PC-3 (cell line): Measurements from ENCODE around the gene PLEKHM3. TPM values are rescaled to one million over a fixed set of nuclear protein-coding genes. Genes with fewer than 3 reads are reported as not detected.

Source experiments
- ATAC-seq: fragments of 200-7000 bp; cut with Tn5 transposase; 2 replicates; pipeline ENCODE4 v1.9.1; 2020; ENCODE audit warnings: mild to moderate bottlenecking, moderate library complexity
- BruUV-seq: library from RNA; stranded (reverse); fragments of 400-500 nt; replicated peaks from 2 replicates; lab custom pipeline; 2021; lab: Mats Ljungman, UMichigan
- CTCF ChIA-PET: fragments of 300-600 bp; sonication (Branson Sonifier 250); formaldehyde crosslinking; loops from one replicate; lab custom pipeline; 2022; ENCODE audit warnings: antibody characterized with exemption; lab: Charles Lee
- POLR2A ChIA-PET: fragments of 300-600 bp; sonication (Branson Sonifier 250); formaldehyde crosslinking; loops from one replicate; lab custom pipeline; 2022; ENCODE audit warnings: antibody characterized with exemption; ENCODE audit not compliant: unreplicated experiment; lab: Charles Lee
- DNase-seq: peaks from one replicate; pipeline ENCODE4 v3.0.0-alpha.2; 2015
- H2AFZ ChIP-seq: fragments of 300-600 bp; sonication (generic); 2 replicates; pipeline ENCODE4 v1.6.0; 2016; ENCODE audit warnings: antibody characterized with exemption, low read length
- H3F3A ChIP-seq: fragments of 300-600 bp; sonication (generic); one replicate; pipeline ENCODE4 v1.6.0; 2017; ENCODE audit warnings: antibody characterized with exemption, low read length, control low read depth, mild to moderate bottlenecking; ENCODE audit not compliant: unreplicated experiment
- H3K27ac ChIP-seq: fragments of 300-600 bp; sonication (generic); 2 replicates; pipeline ENCODE4 v1.5.1; 2016; ENCODE audit warnings: mild to moderate bottlenecking, low read length
- H3K27me3 ChIP-seq: fragments of 300-600 bp; sonication (generic); 2 replicates; pipeline ENCODE4 v1.6.1; 2016; ENCODE audit warnings: low read length, mixed read lengths
- H3K36me3 ChIP-seq: fragments of 300-600 bp; sonication (generic); 2 replicates; pipeline ENCODE4 v1.6.1; 2016; ENCODE audit warnings: low read depth, mixed run types, low read length, mixed read lengths
- H3K4me1 ChIP-seq: fragments of 300-600 bp; sonication (generic); 2 replicates; pipeline ENCODE4 v1.5.1; 2016; ENCODE audit warnings: low read length; ENCODE audit not compliant: insufficient read depth
- H3K4me2 ChIP-seq: fragments of 300-600 bp; sonication (generic); 2 replicates; pipeline ENCODE4 v1.6.0; 2016; ENCODE audit warnings: low read length
- H3K4me3 ChIP-seq: fragments of 300-600 bp; sonication (generic); 2 replicates; pipeline ENCODE4 v1.5.1; 2016; ENCODE audit warnings: mild to moderate bottlenecking, low read length, mixed read lengths
- H3K79me2 ChIP-seq: fragments of 300-600 bp; sonication (generic); 2 replicates; pipeline ENCODE4 v1.6.1; 2017; ENCODE audit warnings: low read length, mixed read lengths
- H3K9ac ChIP-seq: fragments of 300-600 bp; sonication (generic); 2 replicates; pipeline ENCODE4 v1.6.0; 2016; ENCODE audit warnings: mild to moderate bottlenecking, low read length
- H3K9me2 ChIP-seq: fragments of 300-600 bp; sonication (generic); replicated peaks from 2 replicates; pipeline ENCODE4 v1.6.1; 2016; ENCODE audit warnings: mixed run types, low read length, mixed read lengths
- H3K9me3 ChIP-seq: fragments of 300-600 bp; sonication (generic); 2 replicates; pipeline ENCODE4 v1.6.1; 2016; ENCODE audit warnings: low read length, mixed read lengths
- H4K20me1 ChIP-seq: fragments of 300-600 bp; sonication (generic); 2 replicates; pipeline ENCODE4 v1.6.1; 2016; ENCODE audit warnings: low read length, mixed read lengths
- CTCF ChIP-seq: fragments of 300-600 bp; sonication (generic); conservative IDR thresholded peaks from 2 replicates; pipeline ENCODE4 v1.5.1; 2017; ENCODE audit warnings: antibody characterized with exemption, low read depth, mild to moderate bottlenecking, low read length
- EZH2 ChIP-seq: fragments of 300-600 bp; sonication (generic); IDR thresholded peaks from one replicate; pipeline ENCODE4 v1.6.1; 2017; ENCODE audit warnings: antibody characterized with exemption, mild to moderate bottlenecking, low read length; ENCODE audit not compliant: unreplicated experiment
- EZH2phosphoT487 ChIP-seq: fragments of 300-600 bp; sonication (generic); IDR thresholded peaks from 2 replicates; pipeline ENCODE4 v1.6.1; 2018; ENCODE audit warnings: mild to moderate bottlenecking, antibody characterized with exemption, low read length, borderline replicate concordance
- intact Hi-C: fragments of 100-400 bp; cut with micrococcal nuclease; formaldehyde crosslinking; loops from 2 replicates; pipeline ENCODE4 v1.9.0; 2023
- total RNA-seq: library from RNA; depleted of rRNA; stranded (reverse); fragments of >200 nt; gene quantifications from 2 replicates; pipeline ENCODE4 v1.2.3, GENCODE V29; 2014

PLEKHM3 gene
- total RNA-seq, 1 experiment from 2014 or later, result 5.9 TPM

GRCh38 chr2:207934720-207935119 is 90.6 kb downstream of the PLEKHM3 start:
- Histone ChIP-seq H3K27me3 (no peaks in the 10 kb centered on the region), H2AFZ (no peak overlapping the region), H3K4me1 (peaks cover 19% of the 10 kb centered on the region), H3K9me3 (no peaks in the 10 kb centered on the region), H3K9me2 (no peaks in the 10 kb centered on the region), H3K9ac (no peak overlapping the region), H4K20me1 (no peaks in the 10 kb centered on the region), H3K4me2 (no peak overlapping the region), H3K36me3 (no peaks in the 10 kb centered on the region), H3K4me3 (no peak overlapping the region), H3F3A (no peaks in the 10 kb centered on the region), H3K79me2 (no peaks in the 10 kb centered on the region), H3K27ac (no peak overlapping the region)
- DNase-seq (no peak), ATAC-seq (no peak)
- ChIA-PET CTCF (no interaction called here), POLR2A (no interaction called here)
- BruUV-seq, result no TSS peak
- intact Hi-C loops, result no loop called here
- TF ChIP-seq EZH2phosphoT487, result no peak
- TF ChIP-seq EZH2, result no peak
- TF ChIP-seq CTCF, result no peak

GRCh38 chr2:207933396-207934065 is 91.8 kb downstream of the PLEKHM3 start:
- ChIA-PET CTCF (interaction anchor here (0.6 kb wide), 1 partner anchor 685 kb away, joined by 3 read pairs; no protein-coding TSS in a partner anchor), POLR2A (no interaction called here)
- intact Hi-C loops, result no loop called here
- Histone ChIP-seq H3K4me2 (no peak overlapping the region), H3K79me2 (no peaks in the 10 kb centered on the region), H3K9ac (no peak overlapping the region), H3K4me3 (no peak overlapping the region), H3K9me3 (no peaks in the 10 kb centered on the region), H4K20me1 (no peaks in the 10 kb centered on the region), H3K27ac (no peak overlapping the region), H3K9me2 (no peaks in the 10 kb centered on the region), H3F3A (no peaks in the 10 kb centered on the region), H2AFZ (no peak overlapping the region), H3K36me3 (no peaks in the 10 kb centered on the region), H3K4me1 (peaks cover 8% of the 10 kb centered on the region), H3K27me3 (no peaks in the 10 kb centered on the region)
- TF ChIP-seq EZH2phosphoT487, result no peak
- no peak for TF ChIP-seq CTCF
- no peak for TF ChIP-seq EZH2
- ATAC-seq (no peak), DNase-seq (no peak)
- no TSS peak for BruUV-seq

GRCh38 chr2:207932106-207932505 is 93.2 kb downstream of the PLEKHM3 start:
- Histone ChIP-seq H3K4me1 (peaks cover 8% of the 10 kb centered on the region), H3K27me3 (no peaks in the 10 kb centered on the region), H3K4me3 (no peak overlapping the region), H3K79me2 (no peaks in the 10 kb centered on the region), H3K9me2 (no peaks in the 10 kb centered on the region), H2AFZ (no peak overlapping the region), H3K27ac (no peak overlapping the region), H3K9ac (no peak overlapping the region), H3F3A (no peaks in the 10 kb centered on the region), H4K20me1 (no peaks in the 10 kb centered on the region), H3K4me2 (no peak overlapping the region), H3K9me3 (no peaks in the 10 kb centered on the region), H3K36me3 (no peaks in the 10 kb centered on the region)
- DNase-seq (no peak), ATAC-seq (no peak)
- no peak for TF ChIP-seq CTCF
- no peak for TF ChIP-seq EZH2phosphoT487
- no peak for TF ChIP-seq EZH2
- ChIA-PET POLR2A (no interaction called here), CTCF (no interaction called here)
- intact Hi-C loops, result no loop called here
- no TSS peak for BruUV-seq
